A673 (cell line): ENCODE results near the gene SFSWAP. TPM values are rescaled to one million over a fixed set of nuclear protein-coding genes. Genes with fewer than 3 reads are reported as not detected.

ENCODE experiments used
- BruUV-seq: library from RNA; stranded (reverse); fragments of 400-500 nt; replicated peaks from 2 replicates; lab custom pipeline; 2021; lab: Mats Ljungman, UMichigan
- CTCF ChIA-PET: fragments of 300-600 bp; sonication (Branson Sonifier 250); formaldehyde crosslinking; loops from one replicate; lab custom pipeline; 2022; ENCODE audit warnings: antibody characterized with exemption; lab: Charles Lee
- POLR2A ChIA-PET: fragments of 300-600 bp; sonication (Branson Sonifier 250); formaldehyde crosslinking; loops from one replicate; lab custom pipeline; 2022; ENCODE audit warnings: antibody characterized with exemption; ENCODE audit not compliant: low non-redundant PET; lab: Charles Lee
- DNase-seq: peaks from one replicate; pipeline ENCODE4 v3.0.0-alpha.2; 2015; ENCODE audit warnings: low spot score
- H3K27ac ChIP-seq: fragments of 200-600 bp; sonication (generic); 2 replicates; pipeline ENCODE4 v1.5.1; 2016; ENCODE audit warnings: mixed run types, low read depth, mild to moderate bottlenecking, mixed read lengths, antibody characterized with exemption, low read length; ENCODE audit not compliant: poor library complexity, severe bottlenecking
- H3K27me3 ChIP-seq: fragments of 200-600 bp; sonication (generic); replicated peaks from 2 replicates; pipeline ENCODE4 v1.6.1; 2017; ENCODE audit warnings: mixed run types, low read depth, mild to moderate bottlenecking, mixed read lengths, antibody characterized with exemption, low read length; ENCODE audit not compliant: insufficient read depth, poor library complexity
- H3K36me3 ChIP-seq: fragments of 200-600 bp; sonication (generic); 2 replicates; pipeline ENCODE4 v1.6.1; 2016; ENCODE audit warnings: mixed run types, mild to moderate bottlenecking, mixed read lengths, antibody characterized with exemption, low read length; ENCODE audit not compliant: insufficient read depth, poor library complexity, severe bottlenecking
- H3K4me1 ChIP-seq: fragments of 200-600 bp; sonication (generic); 2 replicates; pipeline ENCODE4 v1.6.1; 2017; ENCODE audit warnings: mixed run types, mild to moderate bottlenecking, mixed read lengths, antibody characterized with exemption, low read length; ENCODE audit not compliant: insufficient read depth, poor library complexity, severe bottlenecking
- H3K4me3 ChIP-seq: fragments of 200-600 bp; sonication (generic); 2 replicates; pipeline ENCODE4 v1.5.1; 2016; ENCODE audit warnings: low read depth, mixed run types, mild to moderate bottlenecking, mixed read lengths, low read length; ENCODE audit not compliant: poor library complexity, severe bottlenecking
- H3K9me3 ChIP-seq: fragments of 200-600 bp; sonication (generic); 2 replicates; pipeline ENCODE4 v1.6.1; 2016; ENCODE audit warnings: mixed run types, low read depth, mild to moderate bottlenecking, mixed read lengths, antibody characterized with exemption, low read length; ENCODE audit not compliant: poor library complexity, severe bottlenecking
- EZH2 ChIP-seq: fragments of 200-600 bp; sonication (generic); IDR thresholded peaks from 2 replicates; pipeline ENCODE4 v1.6.1; 2017; ENCODE audit warnings: borderline replicate concordance, low read depth, mild to moderate bottlenecking, mixed read lengths, antibody characterized with exemption, low read length; ENCODE audit not compliant: poor library complexity, severe bottlenecking
- intact Hi-C: fragments of 100-400 bp; cut with micrococcal nuclease; formaldehyde crosslinking; loops from one replicate; pipeline ENCODE4 v1.10.0; 2022; ENCODE audit not compliant: unreplicated experiment
- total RNA-seq: library from RNA; stranded (reverse); gene quantifications from 2 replicates; pipeline ENCODE4 v1.2.3, GENCODE V29; 2021
- TF ChIP-seq, protein P1 (sequence below): fragments of 300-800, 200-600 bp; sonication (generic); conservative IDR thresholded peaks from 2 replicates; pipeline ENCODE4 v1.5.1; 2017; ENCODE audit warnings: low read depth, mild to moderate bottlenecking, antibody characterized with exemption, low read length, moderate library complexity, mixed read lengths

Gene SFSWAP
- total RNA-seq, 1 experiment from 2014 or later: 66.4 TPM

DNA sequence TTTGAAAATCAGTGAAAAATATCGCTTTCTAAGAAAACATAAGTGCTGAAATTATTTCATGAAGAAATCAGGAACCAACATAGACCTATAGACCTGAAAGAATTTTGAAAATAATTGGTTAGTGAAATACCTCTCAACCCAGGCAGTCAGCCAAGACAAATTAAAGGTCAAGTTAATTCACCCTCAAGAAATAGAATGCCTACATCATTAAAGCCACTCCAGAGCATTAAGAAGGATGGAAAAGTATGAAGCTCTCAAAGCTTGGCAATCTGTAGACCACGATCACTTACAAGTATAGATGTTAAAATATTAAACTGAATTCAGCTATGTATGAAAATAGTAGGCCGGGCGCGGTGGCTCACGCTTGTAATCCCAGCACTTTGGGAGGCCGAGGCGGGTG is 48.3 kb downstream of the SFSWAP start:
- Histone ChIP-seq H3K9me3 (no peaks in the 10 kb centered on the region), H3K4me3 (no peak overlapping the region), H3K27ac (no peak overlapping the region), H3K27me3 (no peaks in the 10 kb centered on the region), H3K4me1 (no peaks in the 10 kb centered on the region), H3K36me3 (peaks cover 71% of the 10 kb centered on the region)
- BruUV-seq: no TSS peak
- intact Hi-C loops: loop anchor here (5.0 kb wide), 1 partner anchor 73 kb away; no protein-coding TSS in a partner anchor
- CTCF ChIA-PET: interaction anchor here (0.9 kb wide), 1 partner anchor 124 kb away, joined by 3 read pairs; no protein-coding TSS in a partner anchor
- TF ChIP-seq EZH2: no peak
- TF ChIP-seq, protein P1, sequence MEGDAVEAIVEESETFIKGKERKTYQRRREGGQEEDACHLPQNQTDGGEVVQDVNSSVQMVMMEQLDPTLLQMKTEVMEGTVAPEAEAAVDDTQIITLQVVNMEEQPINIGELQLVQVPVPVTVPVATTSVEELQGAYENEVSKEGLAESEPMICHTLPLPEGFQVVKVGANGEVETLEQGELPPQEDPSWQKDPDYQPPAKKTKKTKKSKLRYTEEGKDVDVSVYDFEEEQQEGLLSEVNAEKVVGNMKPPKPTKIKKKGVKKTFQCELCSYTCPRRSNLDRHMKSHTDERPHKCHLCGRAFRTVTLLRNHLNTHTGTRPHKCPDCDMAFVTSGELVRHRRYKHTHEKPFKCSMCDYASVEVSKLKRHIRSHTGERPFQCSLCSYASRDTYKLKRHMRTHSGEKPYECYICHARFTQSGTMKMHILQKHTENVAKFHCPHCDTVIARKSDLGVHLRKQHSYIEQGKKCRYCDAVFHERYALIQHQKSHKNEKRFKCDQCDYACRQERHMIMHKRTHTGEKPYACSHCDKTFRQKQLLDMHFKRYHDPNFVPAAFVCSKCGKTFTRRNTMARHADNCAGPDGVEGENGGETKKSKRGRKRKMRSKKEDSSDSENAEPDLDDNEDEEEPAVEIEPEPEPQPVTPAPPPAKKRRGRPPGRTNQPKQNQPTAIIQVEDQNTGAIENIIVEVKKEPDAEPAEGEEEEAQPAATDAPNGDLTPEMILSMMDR: no peak
- POLR2A ChIA-PET: no interaction called here
- no peak for DNase-seq

DNA sequence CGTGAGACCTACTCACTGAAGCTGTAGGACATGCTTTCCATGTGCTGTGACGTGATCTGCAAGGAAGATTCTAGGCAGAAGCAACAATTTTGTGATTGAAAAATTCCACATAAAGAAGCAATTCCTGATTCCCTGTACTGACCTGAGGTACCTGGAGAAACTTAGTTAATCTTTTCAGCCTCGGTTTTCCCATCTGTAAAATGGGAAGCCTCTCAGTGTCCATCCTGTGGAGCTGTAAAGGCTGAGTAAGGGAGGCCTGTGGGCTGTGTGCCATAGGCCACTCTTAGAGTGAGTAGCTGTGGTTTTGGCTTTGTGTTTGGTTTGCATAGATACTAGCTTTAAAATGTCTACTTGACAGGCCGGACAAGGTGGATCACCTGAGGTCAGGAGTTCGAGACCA is 50.7 kb downstream of the SFSWAP start:
- TF ChIP-seq EZH2: no peak
- TF ChIP-seq, protein P1: no peak
- Histone ChIP-seq H3K4me1 (no peaks in the 10 kb centered on the region), H3K36me3 (peaks cover 77% of the 10 kb centered on the region), H3K4me3 (no peak overlapping the region), H3K9me3 (no peaks in the 10 kb centered on the region), H3K27me3 (no peaks in the 10 kb centered on the region), H3K27ac (no peak overlapping the region)
- POLR2A ChIA-PET: interaction anchor here (0.7 kb wide), 2 partner anchors 14 to 31 kb away, joined by 3 read pairs; no protein-coding TSS in a partner anchor
- intact Hi-C loops: no loop called here
- CTCF ChIA-PET: no interaction called here
- no peak for DNase-seq
- BruUV-seq: no TSS peak

DNA sequence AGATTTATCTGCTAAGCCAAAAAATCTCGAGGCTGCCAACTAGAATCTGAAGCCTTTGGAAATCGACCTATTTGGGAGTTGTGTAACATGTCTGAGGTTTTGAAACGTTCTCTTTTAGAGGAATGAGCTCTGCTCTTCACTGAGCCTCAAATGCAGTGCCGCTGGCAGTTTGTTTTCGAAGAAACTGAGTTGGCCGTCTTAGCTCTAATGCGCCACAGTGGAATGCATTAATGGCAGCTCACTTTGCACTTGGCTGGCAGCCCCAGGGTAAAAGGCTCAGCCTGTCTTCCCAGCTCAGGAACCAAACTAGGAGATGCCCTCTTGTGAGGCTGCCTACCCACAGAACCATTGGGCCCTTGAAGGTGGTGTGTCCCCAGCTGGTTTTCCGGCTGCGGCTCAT is 53.8 kb downstream of the SFSWAP start:
- Histone ChIP-seq H3K36me3 (peaks cover 64% of the 10 kb centered on the region), H3K4me1 (no peaks in the 10 kb centered on the region), H3K4me3 (no peak overlapping the region), H3K9me3 (no peaks in the 10 kb centered on the region), H3K27ac (no peak overlapping the region), H3K27me3 (no peaks in the 10 kb centered on the region)
- TF ChIP-seq EZH2: no peak
- TF ChIP-seq, protein P1: no peak
- intact Hi-C loops: no loop called here
- DNase-seq: no peak
- ChIA-PET POLR2A (no interaction called here), CTCF (no interaction called here)
- no TSS peak for BruUV-seq
